D721Med (cell line): ENCODE measurements around the gene COL15A1.
A peak's percentile ranks its signal among the peaks of the same experiment; 100 is the strongest.
"Not testable (repeated sequence)": the region's sequence is repeated elsewhere in the genome, so short reads cannot be mapped to it uniquely, and the experiment has no call there.

Experiments
- DNase-seq: peaks from one replicate; pipeline ENCODE4 v3.0.0; 2011; ENCODE audit warnings: low spot score; ENCODE audit not compliant: insufficient read length
- FAIRE-seq: peaks from 2 replicates; lab custom pipeline; 2011; peaks lifted over from hg19 to GRCh38; lab: Jason Lieb, UNC
- TF ChIP-seq, protein P1 (sequence below): IDR thresholded peaks from 2 replicates; pipeline ENCODE4 v1.5.1; 2012; ENCODE audit warnings: mild to moderate bottlenecking, control low read depth; ENCODE audit not compliant: insufficient read depth; ENCODE audit errors: missing control alignments

COL15A1 gene

DNA sequence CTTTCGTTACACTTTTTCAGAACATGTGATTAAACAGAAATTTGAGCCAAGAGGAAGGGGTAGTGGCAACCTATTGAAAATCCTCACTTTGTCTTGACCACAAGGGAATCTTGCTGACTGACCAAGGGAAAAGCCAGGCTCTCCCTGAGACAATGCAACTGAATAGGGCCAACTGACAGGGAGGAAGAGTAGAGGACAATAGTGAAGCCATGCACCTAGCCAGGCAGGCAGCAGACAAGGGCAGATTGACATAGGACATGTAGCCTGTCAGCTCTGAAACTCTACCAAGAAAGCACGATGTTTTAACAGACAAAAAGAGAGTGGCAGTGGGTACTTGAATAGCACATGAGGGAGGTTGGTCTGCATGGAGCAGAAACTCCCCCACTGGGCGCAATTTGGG lies 152.7 kb downstream of the COL15A1 start:
- TF ChIP-seq, protein P1, sequence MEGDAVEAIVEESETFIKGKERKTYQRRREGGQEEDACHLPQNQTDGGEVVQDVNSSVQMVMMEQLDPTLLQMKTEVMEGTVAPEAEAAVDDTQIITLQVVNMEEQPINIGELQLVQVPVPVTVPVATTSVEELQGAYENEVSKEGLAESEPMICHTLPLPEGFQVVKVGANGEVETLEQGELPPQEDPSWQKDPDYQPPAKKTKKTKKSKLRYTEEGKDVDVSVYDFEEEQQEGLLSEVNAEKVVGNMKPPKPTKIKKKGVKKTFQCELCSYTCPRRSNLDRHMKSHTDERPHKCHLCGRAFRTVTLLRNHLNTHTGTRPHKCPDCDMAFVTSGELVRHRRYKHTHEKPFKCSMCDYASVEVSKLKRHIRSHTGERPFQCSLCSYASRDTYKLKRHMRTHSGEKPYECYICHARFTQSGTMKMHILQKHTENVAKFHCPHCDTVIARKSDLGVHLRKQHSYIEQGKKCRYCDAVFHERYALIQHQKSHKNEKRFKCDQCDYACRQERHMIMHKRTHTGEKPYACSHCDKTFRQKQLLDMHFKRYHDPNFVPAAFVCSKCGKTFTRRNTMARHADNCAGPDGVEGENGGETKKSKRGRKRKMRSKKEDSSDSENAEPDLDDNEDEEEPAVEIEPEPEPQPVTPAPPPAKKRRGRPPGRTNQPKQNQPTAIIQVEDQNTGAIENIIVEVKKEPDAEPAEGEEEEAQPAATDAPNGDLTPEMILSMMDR, result no peak
- FAIRE-seq (no peak), DNase-seq (no peak)

DNA sequence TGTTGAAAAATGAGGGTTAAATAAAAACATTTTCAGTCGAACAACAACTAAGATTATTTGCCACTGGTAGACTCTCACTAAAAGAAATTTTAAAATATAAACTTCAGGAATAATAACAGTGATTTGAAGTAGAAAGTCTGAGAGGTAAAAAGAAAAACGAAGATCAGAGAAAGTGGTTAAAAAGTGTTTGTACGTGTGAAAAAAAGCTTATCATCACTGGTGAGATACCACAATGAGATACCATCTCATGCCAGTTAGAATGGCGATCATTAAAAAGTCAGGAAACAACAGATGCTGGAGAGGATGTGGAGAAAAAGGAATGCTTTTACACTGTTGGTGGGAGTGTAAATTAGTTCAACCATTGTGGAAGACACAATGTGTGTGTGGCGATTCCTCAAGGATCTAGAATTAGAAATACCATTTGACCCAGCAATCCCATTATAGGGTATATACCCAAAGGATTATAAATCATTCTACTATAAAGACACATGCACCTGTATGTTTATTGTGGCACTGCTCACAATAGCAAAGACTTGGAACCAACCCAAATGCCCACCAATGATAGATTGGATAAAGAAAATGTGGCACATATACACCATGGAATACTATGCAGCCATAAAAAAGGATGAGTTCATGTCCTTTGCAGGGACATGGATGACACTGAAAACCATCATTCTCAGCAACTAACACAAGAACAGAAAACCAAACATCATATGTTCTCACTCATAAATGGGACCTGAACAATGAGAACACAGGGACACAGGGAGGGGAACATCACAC lies 156.3 kb downstream of the COL15A1 start:
- FAIRE-seq, result not testable (repeated sequence)

GRCh38 chr9:99101271-99101670 lies 157.6 kb downstream of the COL15A1 start:
- TF ChIP-seq, protein P1, result no peak
- DNase-seq (no peak), FAIRE-seq (no peak)

More for the DNA sequence above, 156.3 kb downstream of the COL15A1 start:
- not testable (repeated sequence) for DNase-seq

DNA sequence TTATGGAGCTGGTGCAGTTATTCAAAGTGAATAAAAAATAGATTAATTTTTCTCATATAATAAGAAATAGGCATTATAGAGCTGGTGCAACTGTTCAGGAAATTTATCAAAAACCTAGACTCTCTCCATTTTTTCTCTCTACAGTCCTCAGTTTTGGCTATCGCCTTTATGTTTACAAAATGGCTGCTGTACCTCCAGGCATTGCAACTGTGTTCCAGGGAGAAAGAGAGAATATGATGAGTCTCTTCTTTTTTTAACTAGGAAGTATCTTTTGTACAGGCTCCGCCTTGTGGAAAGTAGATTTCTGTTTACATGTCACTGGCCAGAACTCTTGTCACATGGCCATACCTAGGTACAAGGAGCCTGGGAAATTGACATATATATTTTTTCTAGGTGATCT lies 158.1 kb downstream of the COL15A1 start:
- FAIRE-seq (no peak), DNase-seq (no peak)
- TF ChIP-seq, protein P1, result no peak

GRCh38 chr9:99103054-99103895 lies 159.6 kb downstream of the COL15A1 start:
- DNase-seq, result no peak
- FAIRE-seq, result no peak
- TF ChIP-seq, protein P1, result no peak

DNA sequence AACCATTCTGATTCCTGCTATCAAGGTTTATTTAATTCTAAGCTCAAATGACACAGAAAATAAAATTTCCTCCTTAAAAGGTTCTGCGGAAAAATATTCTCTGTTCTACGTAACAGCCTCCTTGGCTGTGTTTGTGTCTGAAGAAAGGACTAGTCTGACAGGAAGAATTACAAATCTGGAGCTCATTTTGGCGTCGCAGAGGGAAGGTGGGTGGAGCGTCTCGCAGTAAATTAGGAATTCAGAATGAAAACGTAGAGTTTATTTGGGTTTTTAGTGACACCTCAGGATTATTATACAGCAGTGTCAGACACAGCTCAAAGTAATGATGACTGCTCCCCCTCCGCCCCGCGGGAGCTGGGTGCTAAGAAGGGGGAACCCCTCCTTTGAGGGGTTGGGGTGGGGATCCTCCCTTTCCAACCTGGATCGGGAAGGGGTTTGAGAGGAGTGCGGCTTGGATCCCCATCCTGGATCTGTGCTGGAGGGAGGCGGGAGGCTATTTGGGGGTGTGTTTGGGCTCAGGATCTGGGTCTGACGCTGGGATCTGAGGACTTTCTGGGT lies 160.3 kb downstream of the COL15A1 start:
- TF ChIP-seq, protein P1, result no peak
- FAIRE-seq (no peak), DNase-seq (no peak)

DNA sequence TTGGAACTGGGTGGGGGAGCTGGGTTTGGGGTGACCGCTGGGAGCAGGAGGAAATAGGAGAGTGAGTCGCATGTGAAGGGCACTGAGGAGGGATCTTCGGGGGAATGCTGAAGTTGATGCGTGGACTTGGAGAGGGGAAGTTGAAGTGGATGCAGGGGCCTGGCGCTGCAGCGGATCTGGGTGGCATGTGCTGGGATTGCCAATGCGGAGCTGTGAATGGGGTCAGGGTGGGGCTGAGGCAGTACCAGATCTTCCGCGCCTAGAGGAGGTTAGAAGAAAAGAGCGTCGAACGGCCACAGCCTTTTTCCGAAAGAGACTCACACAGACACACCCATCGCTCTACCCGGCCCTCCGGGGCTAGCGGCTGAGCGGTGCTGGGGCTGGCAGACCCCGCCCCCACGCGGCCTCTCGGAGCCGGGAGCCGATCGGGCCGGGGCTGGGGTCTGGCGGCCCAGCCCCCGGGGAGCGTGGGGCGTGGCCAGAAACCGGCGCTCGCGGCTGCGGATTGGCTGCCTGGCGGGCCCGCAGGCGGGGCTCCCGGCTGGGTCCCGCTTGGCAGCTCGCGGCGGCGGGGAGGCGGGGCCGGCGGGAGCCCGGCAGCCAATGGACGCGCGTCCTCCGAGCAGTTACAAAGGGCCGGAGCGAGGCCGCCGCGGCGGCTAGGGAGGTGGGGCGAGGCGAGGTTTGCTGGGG lies 160.9 kb downstream of the COL15A1 start, which contains the start of gene TGFBR1:
TSS of gene TGFBR1 (plus strand) at position 655 of the 693 bp plus-strand sequence. CDS start 93 bp downstream, outside the sequence.
- DNase-seq (peak; percentile 82), FAIRE-seq (no peak)
- TF ChIP-seq, protein P1, result no peak
